Measurements from ENCODE around the gene MATCAP1. TPM values are rescaled to one million over a fixed set of nuclear protein-coding genes. Genes with fewer than 3 reads are reported as not detected.

Gene MATCAP1
- total and polyA plus RNA-seq, 10 of the 15 experiments (the other 5 are each of a cell fraction or from before 2014, with no cell fraction given), result 2.8 to 25.8 (median 8.6) TPM

DNA sequence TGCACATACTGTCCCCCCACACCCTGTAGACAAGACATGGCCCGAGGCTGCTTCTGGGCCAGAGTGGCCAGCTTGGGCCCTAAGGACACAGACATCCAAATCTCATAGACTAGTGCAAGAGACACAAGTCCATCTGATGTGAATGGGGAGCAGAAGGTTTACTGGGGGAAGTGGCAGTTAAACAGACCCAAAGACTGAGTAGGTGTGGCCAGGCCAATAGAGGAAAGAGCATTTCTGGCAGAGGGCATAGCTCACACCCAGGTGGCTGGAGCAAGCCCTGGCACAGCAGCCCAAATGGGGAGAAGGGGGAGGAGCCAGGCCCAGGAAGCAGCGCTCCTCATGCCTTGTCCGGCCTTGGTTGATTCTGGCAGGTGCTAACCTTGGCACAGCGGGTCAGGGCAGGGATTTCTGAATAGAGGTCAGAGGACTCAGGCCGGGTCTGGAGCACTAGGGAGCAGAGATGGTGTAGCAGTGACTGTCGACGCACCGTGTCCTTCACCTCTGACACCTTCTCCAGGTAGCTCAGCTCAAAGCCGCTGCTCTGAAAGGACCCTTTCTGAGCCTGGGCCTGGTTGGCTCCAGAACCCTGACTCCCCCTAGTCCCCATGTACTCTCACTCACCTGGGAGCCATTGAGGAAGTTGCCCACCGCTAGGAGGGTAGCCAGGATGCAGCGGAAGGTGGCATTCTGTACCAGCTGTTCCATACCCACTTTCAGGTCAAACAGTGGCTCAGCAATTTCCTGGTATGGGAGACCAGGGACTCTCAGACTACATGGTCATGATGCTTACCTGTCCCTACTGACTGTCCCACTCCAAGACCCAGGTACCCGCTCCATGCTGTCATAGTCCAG is 47.3 kb upstream of the MATCAP1 start:
- peaks cover 7% of the 10 kb centered on the region; the same call in 1 of the 2 replicates for H3K4me1 ChIP-seq (ENCODE audit: control insufficient read depth, insufficient read depth, low read length)
- FAIRE-seq (no peak), DNase-seq (ENCODE audit: low read depth, low spot score) (no peak), ATAC-seq (no peak)
- H3K4me3 ChIP-seq, result no peak overlapping the region
- CTCF ChIA-PET, result interaction anchor here (1.2 to 2.0 kb wide), 2 partner anchors 16 to 76 kb away, joined by 3 to 7 read pairs; partner anchors contain the start of gene FHOD1
- no peaks in the 10 kb centered on the region for H3K9me3 ChIP-seq (replicated peaks; ENCODE audit: control insufficient read depth, insufficient read depth, low read length)
- H4K20me1 ChIP-seq (ENCODE audit: control insufficient read depth, insufficient read depth), result no peaks in the 10 kb centered on the region
- H3K79me2 ChIP-seq (ENCODE audit: control insufficient read depth, insufficient read depth, low read length), result peaks cover 18% of the 10 kb centered on the region
- BruUV-seq (replicated peaks), result no TSS peak
- POLR2A ChIA-PET, result interaction anchor here (0.5 kb wide), 1 partner anchor 147 kb away, joined by 11 read pairs; no protein-coding TSS in a partner anchor
- peaks cover 19 to 38% of the 10 kb centered on the region in 2 experiments; a peak in 3 of 4 replicates for H3K36me3 ChIP-seq (ENCODE audit: control insufficient read depth in 2 of 2, insufficient read depth in 2 of 2, low read length in 1 of 2)
- H3K4me2 ChIP-seq (ENCODE audit: control insufficient read depth, insufficient read depth), result no peak overlapping the region
- in situ Hi-C loops (cut with MboI), result no loop called here
- RAD21 ChIA-PET (ENCODE audit: unreplicated experiment), result no interaction called here
- H3K27ac ChIP-seq (ENCODE audit: control insufficient read depth, insufficient read depth), result no peak overlapping the region
- TF ChIP-seq CHD2 (IDR thresholded peaks at IDR 0.05; ENCODE audit: borderline replicate concordance, low read depth, low read length) (no peak), POLR2A (IDR thresholded peaks at IDR 0.05; ENCODE audit: low read depth, low read length) (peak; percentile 14; the same call in 1 of the 2 replicates), POLR2AphosphoS2 (IDR thresholded peaks at IDR 0.05; ENCODE audit: low read depth, low read length) (peak; percentile 42; the same call in 1 of the 2 replicates), POLR2AphosphoS5 (IDR thresholded peaks at IDR 0.05; ENCODE audit: low read length) (peak; percentile 46), BCL11A (IDR thresholded peaks at IDR 0.05; ENCODE audit: low read depth, low read length) (no peak)
- TF ChIP-seq, protein P1, sequence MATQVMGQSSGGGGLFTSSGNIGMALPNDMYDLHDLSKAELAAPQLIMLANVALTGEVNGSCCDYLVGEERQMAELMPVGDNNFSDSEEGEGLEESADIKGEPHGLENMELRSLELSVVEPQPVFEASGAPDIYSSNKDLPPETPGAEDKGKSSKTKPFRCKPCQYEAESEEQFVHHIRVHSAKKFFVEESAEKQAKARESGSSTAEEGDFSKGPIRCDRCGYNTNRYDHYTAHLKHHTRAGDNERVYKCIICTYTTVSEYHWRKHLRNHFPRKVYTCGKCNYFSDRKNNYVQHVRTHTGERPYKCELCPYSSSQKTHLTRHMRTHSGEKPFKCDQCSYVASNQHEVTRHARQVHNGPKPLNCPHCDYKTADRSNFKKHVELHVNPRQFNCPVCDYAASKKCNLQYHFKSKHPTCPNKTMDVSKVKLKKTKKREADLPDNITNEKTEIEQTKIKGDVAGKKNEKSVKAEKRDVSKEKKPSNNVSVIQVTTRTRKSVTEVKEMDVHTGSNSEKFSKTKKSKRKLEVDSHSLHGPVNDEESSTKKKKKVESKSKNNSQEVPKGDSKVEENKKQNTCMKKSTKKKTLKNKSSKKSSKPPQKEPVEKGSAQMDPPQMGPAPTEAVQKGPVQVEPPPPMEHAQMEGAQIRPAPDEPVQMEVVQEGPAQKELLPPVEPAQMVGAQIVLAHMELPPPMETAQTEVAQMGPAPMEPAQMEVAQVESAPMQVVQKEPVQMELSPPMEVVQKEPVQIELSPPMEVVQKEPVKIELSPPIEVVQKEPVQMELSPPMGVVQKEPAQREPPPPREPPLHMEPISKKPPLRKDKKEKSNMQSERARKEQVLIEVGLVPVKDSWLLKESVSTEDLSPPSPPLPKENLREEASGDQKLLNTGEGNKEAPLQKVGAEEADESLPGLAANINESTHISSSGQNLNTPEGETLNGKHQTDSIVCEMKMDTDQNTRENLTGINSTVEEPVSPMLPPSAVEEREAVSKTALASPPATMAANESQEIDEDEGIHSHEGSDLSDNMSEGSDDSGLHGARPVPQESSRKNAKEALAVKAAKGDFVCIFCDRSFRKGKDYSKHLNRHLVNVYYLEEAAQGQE (IDR thresholded peaks at IDR 0.05; ENCODE audit: low read depth, low read length), result no peak
- H3K27me3 ChIP-seq (replicated peaks in 1 of 2; ENCODE audit: control insufficient read depth in 2 of 2, insufficient read depth in 2 of 2, low read length in 1 of 2), result no peaks in the 10 kb centered on the region
- WGBS (ENCODE audit: insufficient coverage, insufficient replicate concordance, low lambda C conversion rate, missing lambda C conversion rate), result 95% methylated on average over 12 of the region's 12 CpGs
- no peak overlapping the region for H2AFZ ChIP-seq (ENCODE audit: control insufficient read depth, low read depth, low read length)
- intact Hi-C loops (cut with micrococcal nuclease; ENCODE audit: unreplicated experiment), result no loop called here
- no peak overlapping the region for H3K9ac ChIP-seq (ENCODE audit: control insufficient read depth, insufficient read depth, low read length)
- SMC1A ChIA-PET (ENCODE audit: uncharacterized antibody, unreplicated experiment), result no interaction called here
